MM.1S (cell line): ENCODE measurements around the gene ITPR1.

Experiments used
- CTCF ChIP-seq: fragments of 300-600 bp; sonication (generic); IDR thresholded peaks from 2 replicates; pipeline ENCODE4 v1.5.1; 2016; ENCODE audit warnings: antibody characterized with exemption, low read length, mixed read lengths
- EZH2 ChIP-seq: fragments of 300-600 bp; sonication (generic); optimal IDR thresholded peaks from 2 replicates; pipeline ENCODE3; 2017; ENCODE audit warnings: low read depth, mild to moderate bottlenecking, antibody characterized with exemption, low read length, mixed read lengths
- EZH2phosphoT487 ChIP-seq: fragments of 300-600 bp; sonication (generic); IDR thresholded peaks from 2 replicates; pipeline ENCODE4 v1.6.1; 2018; ENCODE audit warnings: antibody characterized with exemption, low read length

GRCh38 chr3:4742359-4742758 is 249.2 kb downstream of the ITPR1 start:
- TF ChIP-seq CTCF (no peak), EZH2phosphoT487 (no peak), EZH2 (no peak)
